ENCODE results near the gene MBD3L5. TPM values are rescaled to one million over a fixed set of nuclear protein-coding genes. Genes with fewer than 3 reads are reported as not detected.
"Not testable (repeated sequence)": the region's sequence is repeated elsewhere in the genome, so short reads cannot be mapped to it uniquely, and the experiment has no call there.

MBD3L5 gene
- total and polyA plus RNA-seq, 4 experiments from 2014 or later, result not detected

GRCh38 chr19:7013678-7014077 is 16.7 kb upstream of the MBD3L5 start:
- CTCF ChIA-PET (ENCODE audit: partially characterized antibody), result interaction anchor here (1.4 kb wide), 1 partner anchor 71 kb away, joined by 3 read pairs; no protein-coding TSS in a partner anchor
- Mint-ChIP-seq H3K4me3 (peak overlapping the region in 6 of 8 donors; percentile 4 to 68 (median 30)), H3K9me3 (no peaks in the 10 kb centered on the region), H3K27me3 (no peaks in the 10 kb centered on the region), H3K27ac (peak overlapping the region; percentile 33 to 89 (median 53)), H3K4me1 (peaks cover 24 to 54% (median 35%) of the 10 kb centered on the region in 4 donors), H3K36me3 (no peaks in the 10 kb centered on the region)
- Histone ChIP-seq H3K4me3 (ENCODE audit: low read length in 2 of 2) (no peak overlapping the region), H3K36me3 (ENCODE audit: insufficient read depth, low read length) (no peaks in the 10 kb centered on the region), H3K9me3 (ENCODE audit: control insufficient read depth in 1 of 2, low read length in 2 of 2) (no peaks in the 10 kb centered on the region), H3K27me3 (ENCODE audit: insufficient read depth, low read length) (no peaks in the 10 kb centered on the region), H3K4me1 (ENCODE audit: insufficient read depth, low read length) (peaks cover 38% of the 10 kb centered on the region), H3K27ac (ENCODE audit: low read depth, low read length) (no peak overlapping the region)
- DNase-seq, result peak in 1 of 5 donors; percentile 17
- intact Hi-C loops (cut with micrococcal nuclease), result no loop called here
- POLR2A ChIA-PET (ENCODE audit: partially characterized antibody), result interaction anchor here (0.7 to 0.8 kb wide), 2 partner anchors 24 to 56 kb away, joined by 3 to 4 read pairs; partner anchors contain the start of gene ZNF557

DNA sequence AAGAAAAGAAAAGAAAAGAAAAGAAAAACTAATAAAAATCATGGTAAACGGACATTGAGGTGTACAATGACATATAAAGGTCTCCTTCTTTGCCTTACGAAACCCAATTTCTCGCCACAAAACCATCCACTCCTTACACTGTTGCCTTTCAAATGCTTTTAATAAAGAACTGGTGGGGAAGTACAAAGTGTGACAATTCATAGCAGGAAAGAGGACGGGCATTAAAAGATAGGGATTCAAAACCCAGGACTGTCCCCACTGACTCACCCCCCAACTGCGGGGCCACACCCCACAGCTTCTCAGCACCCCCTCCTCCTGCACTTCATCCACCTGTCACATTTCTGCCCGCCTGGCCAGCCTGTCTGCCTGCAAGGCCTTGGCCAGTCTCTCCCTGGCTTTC is 11.6 kb upstream of the MBD3L5 start:
- Histone ChIP-seq H3K4me3 (ENCODE audit: low read length in 2 of 2) (no peak overlapping the region), H3K4me1 (ENCODE audit: insufficient read depth, low read length) (peaks cover 5% of the 10 kb centered on the region), H3K27ac (ENCODE audit: low read depth, low read length) (no peak overlapping the region), H3K27me3 (ENCODE audit: insufficient read depth, low read length) (no peaks in the 10 kb centered on the region), H3K9me3 (ENCODE audit: control insufficient read depth in 1 of 2, low read length in 2 of 2) (no peaks in the 10 kb centered on the region), H3K36me3 (ENCODE audit: insufficient read depth, low read length) (no peaks in the 10 kb centered on the region)
- ChIA-PET POLR2A (ENCODE audit: partially characterized antibody) (no interaction called here), CTCF (ENCODE audit: partially characterized antibody) (no interaction called here)
- Mint-ChIP-seq H3K9me3 (no peaks in the 10 kb centered on the region), H3K4me1 (peaks cover under 1 to 13% (median 5%) of the 10 kb centered on the region in 4 donors), H3K36me3 (no peaks in the 10 kb centered on the region), H3K27me3 (no peaks in the 10 kb centered on the region), H3K27ac (no peak overlapping the region), H3K4me3 (no peak overlapping the region)
- no peak for DNase-seq
- intact Hi-C loops (cut with micrococcal nuclease), result no loop called here

DNA sequence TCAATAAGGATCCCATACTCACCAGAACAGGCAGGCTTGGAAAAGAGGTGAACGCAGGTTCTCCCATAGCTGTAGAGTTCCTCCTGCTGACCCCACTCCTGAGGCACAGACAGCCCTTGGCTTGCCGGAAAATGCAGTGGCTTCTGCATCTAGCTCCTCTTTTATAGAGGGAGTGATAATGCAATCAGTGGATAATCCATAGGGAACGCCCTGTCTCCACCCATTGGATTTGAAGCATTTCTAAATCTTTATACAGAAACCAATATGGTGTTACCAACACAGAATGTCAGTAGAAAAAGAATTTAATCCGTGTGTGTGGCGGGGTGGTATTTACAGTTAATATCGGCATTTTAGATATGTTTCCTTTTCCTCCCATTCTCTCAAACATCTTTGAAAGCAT is 9.0 kb upstream of the MBD3L5 start, which contains the start of gene MBD3L2B:
Gene MBD3L2B, minus strand, starts transcription at position 101 of the 400 bp plus-strand sequence. Its CDS starts 34 bp downstream, at position 67.
- H3K9me3 ChIP-seq (ENCODE audit: control insufficient read depth in 1 of 2, low read length in 2 of 2); DNase-seq; H3K4me3 Mint-ChIP-seq; H3K36me3 Mint-ChIP-seq; H3K9me3 Mint-ChIP-seq; H3K27me3 Mint-ChIP-seq; POLR2A ChIA-PET (ENCODE audit: partially characterized antibody); H3K27ac ChIP-seq (ENCODE audit: low read depth, low read length); H3K27me3 ChIP-seq (ENCODE audit: insufficient read depth, low read length); H3K4me1 ChIP-seq (ENCODE audit: insufficient read depth, low read length); H3K4me3 ChIP-seq (ENCODE audit: low read length in 2 of 2); H3K4me1 Mint-ChIP-seq; H3K36me3 ChIP-seq (ENCODE audit: insufficient read depth, low read length); CTCF ChIA-PET (ENCODE audit: partially characterized antibody); H3K27ac Mint-ChIP-seq; intact Hi-C loops (cut with micrococcal nuclease): not testable (repeated sequence)

DNA sequence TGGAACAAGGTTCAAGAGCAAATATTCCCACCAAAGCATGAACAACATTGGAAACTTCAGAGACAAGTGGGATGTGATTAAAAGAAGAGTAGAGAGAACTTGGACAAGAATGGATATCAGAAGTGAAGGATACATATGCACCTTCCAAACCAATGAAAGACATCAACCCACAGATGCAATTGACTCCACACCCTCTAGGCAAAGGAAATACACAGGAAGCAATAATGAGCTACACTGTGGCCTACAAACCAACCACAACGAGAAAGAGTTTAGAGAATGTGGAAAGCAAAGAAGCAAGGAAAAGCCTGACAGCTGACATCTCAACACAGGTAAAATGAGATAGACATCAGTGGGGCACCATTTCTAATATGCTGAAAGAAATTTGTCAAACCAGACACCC is 1.6 kb upstream of the MBD3L5 start:
- H3K27ac Mint-ChIP-seq; H3K4me3 Mint-ChIP-seq; H3K4me3 ChIP-seq (ENCODE audit: low read length in 2 of 2); intact Hi-C loops (cut with micrococcal nuclease); H3K4me1 ChIP-seq (ENCODE audit: insufficient read depth, low read length); H3K9me3 ChIP-seq (ENCODE audit: control insufficient read depth in 1 of 2, low read length in 2 of 2); H3K4me1 Mint-ChIP-seq; H3K9me3 Mint-ChIP-seq; POLR2A ChIA-PET (ENCODE audit: partially characterized antibody); H3K27me3 ChIP-seq (ENCODE audit: insufficient read depth, low read length); CTCF ChIA-PET (ENCODE audit: partially characterized antibody); H3K27me3 Mint-ChIP-seq; DNase-seq; H3K27ac ChIP-seq (ENCODE audit: low read depth, low read length); H3K36me3 Mint-ChIP-seq; H3K36me3 ChIP-seq (ENCODE audit: insufficient read depth, low read length): not testable (repeated sequence)

GRCh38 chr19:7040079-7040478 is 9.7 kb downstream of the MBD3L5 start, which contains the start of gene MBD3L4:
Gene MBD3L4 (minus strand): TSS chr19:7040179. CDS start chr19:7040144, 35 bp downstream.
- H3K4me3 Mint-ChIP-seq; H3K4me1 ChIP-seq (ENCODE audit: insufficient read depth, low read length); CTCF ChIA-PET (ENCODE audit: partially characterized antibody); H3K27me3 Mint-ChIP-seq; H3K4me1 Mint-ChIP-seq; DNase-seq; H3K9me3 ChIP-seq (ENCODE audit: control insufficient read depth in 1 of 2, low read length in 2 of 2); H3K27me3 ChIP-seq (ENCODE audit: insufficient read depth, low read length); intact Hi-C loops (cut with micrococcal nuclease); POLR2A ChIA-PET (ENCODE audit: partially characterized antibody); H3K9me3 Mint-ChIP-seq; H3K27ac Mint-ChIP-seq; H3K27ac ChIP-seq (ENCODE audit: low read depth, low read length); H3K36me3 ChIP-seq (ENCODE audit: insufficient read depth, low read length); H3K36me3 Mint-ChIP-seq; H3K4me3 ChIP-seq (ENCODE audit: low read length in 2 of 2): not testable (repeated sequence)

GRCh38 chr19:7041563-7041962 is 11.2 kb downstream of the MBD3L5 start:
- H3K36me3 Mint-ChIP-seq; H3K4me1 ChIP-seq (ENCODE audit: insufficient read depth, low read length); POLR2A ChIA-PET (ENCODE audit: partially characterized antibody); H3K9me3 Mint-ChIP-seq; CTCF ChIA-PET (ENCODE audit: partially characterized antibody); H3K4me1 Mint-ChIP-seq; DNase-seq; intact Hi-C loops (cut with micrococcal nuclease); H3K27ac ChIP-seq (ENCODE audit: low read depth, low read length); H3K4me3 Mint-ChIP-seq; H3K27me3 Mint-ChIP-seq; H3K36me3 ChIP-seq (ENCODE audit: insufficient read depth, low read length); H3K27ac Mint-ChIP-seq; H3K4me3 ChIP-seq (ENCODE audit: low read length in 2 of 2); H3K27me3 ChIP-seq (ENCODE audit: insufficient read depth, low read length); H3K9me3 ChIP-seq (ENCODE audit: control insufficient read depth in 1 of 2, low read length in 2 of 2): not testable (repeated sequence)

- H3K4me1 ChIP-seq (ENCODE audit: insufficient read depth, low read length); H3K36me3 Mint-ChIP-seq; H3K27me3 ChIP-seq (ENCODE audit: insufficient read depth, low read length); H3K4me1 Mint-ChIP-seq; H3K27me3 Mint-ChIP-seq; POLR2A ChIA-PET (ENCODE audit: partially characterized antibody); CTCF ChIA-PET (ENCODE audit: partially characterized antibody); H3K9me3 ChIP-seq (ENCODE audit: control insufficient read depth in 1 of 2, low read length in 2 of 2); H3K36me3 ChIP-seq (ENCODE audit: insufficient read depth, low read length); DNase-seq; intact Hi-C loops (cut with micrococcal nuclease); H3K4me3 ChIP-seq (ENCODE audit: low read length in 2 of 2); H3K4me3 Mint-ChIP-seq; H3K27ac Mint-ChIP-seq; H3K9me3 Mint-ChIP-seq; H3K27ac ChIP-seq (ENCODE audit: low read depth, low read length): not testable (repeated sequence)
Measured at GRCh38 chr19:7049021-7049420, 18.6 kb downstream of the MBD3L5 start, which contains the start of gene MBD3L2. Gene MBD3L2 (plus strand): TSS chr19:7049321. CDS start chr19:7049374, 53 bp downstream.

GRCh38 chr19:7051421-7051820 is 21.0 kb downstream of the MBD3L5 start:
- H3K27me3 ChIP-seq (ENCODE audit: insufficient read depth, low read length); H3K27ac Mint-ChIP-seq; H3K9me3 ChIP-seq (ENCODE audit: control insufficient read depth in 1 of 2, low read length in 2 of 2); H3K27me3 Mint-ChIP-seq; intact Hi-C loops (cut with micrococcal nuclease); POLR2A ChIA-PET (ENCODE audit: partially characterized antibody); H3K4me3 ChIP-seq (ENCODE audit: low read length in 2 of 2); H3K4me1 Mint-ChIP-seq; H3K9me3 Mint-ChIP-seq; H3K27ac ChIP-seq (ENCODE audit: low read depth, low read length); DNase-seq; H3K4me3 Mint-ChIP-seq; CTCF ChIA-PET (ENCODE audit: partially characterized antibody); H3K36me3 Mint-ChIP-seq; H3K36me3 ChIP-seq (ENCODE audit: insufficient read depth, low read length); H3K4me1 ChIP-seq (ENCODE audit: insufficient read depth, low read length): not testable (repeated sequence)
